ENCODE measurements around the gene GABBR2.
"Not testable (repeated sequence)": the region's sequence is repeated elsewhere in the genome, so short reads cannot be mapped to it uniquely, and the experiment has no call there.

GABBR2 gene

GRCh38 chr9:98591696-98592095, 117.0 kb downstream of the GABBR2 start:
- DNase-seq = no peak

DNA sequence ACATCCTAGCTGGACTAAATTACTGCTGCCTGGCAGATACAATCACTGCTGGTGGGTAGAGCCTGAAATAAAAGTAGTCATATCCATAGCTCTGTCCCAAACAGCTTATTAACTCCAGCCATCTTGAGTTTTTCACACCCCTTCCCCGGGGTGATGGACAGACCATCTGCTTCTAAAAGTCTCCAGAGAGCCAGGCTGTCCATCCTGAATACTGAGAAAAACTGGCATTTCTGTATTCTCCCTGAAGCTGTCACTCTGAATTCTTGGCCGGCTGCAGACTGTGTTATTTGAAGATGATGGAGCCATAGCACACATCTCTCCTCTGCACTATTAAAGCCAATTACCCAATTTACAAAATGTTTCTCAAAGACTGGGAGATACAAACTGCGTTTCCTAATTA, 118.6 kb downstream of the GABBR2 start:
- no peak for DNase-seq

DNA sequence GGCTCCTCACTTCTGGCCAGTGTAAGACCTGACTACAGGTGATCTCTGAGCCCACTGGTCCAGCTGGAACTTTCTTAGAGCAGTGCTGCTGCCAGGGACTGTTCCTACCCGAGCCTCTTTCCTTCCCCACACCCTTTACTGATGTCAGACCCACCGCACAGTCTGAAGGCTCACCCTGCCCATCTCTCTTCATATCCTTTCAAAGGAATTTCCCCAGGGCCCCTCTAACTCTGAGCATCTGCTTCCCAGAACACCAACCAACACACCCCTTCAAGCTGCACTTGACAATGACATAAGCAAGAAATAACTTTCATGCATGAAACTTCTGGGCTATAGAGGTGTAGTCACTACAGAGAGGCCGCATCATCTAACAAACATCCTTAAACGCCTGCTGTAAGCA, 119.6 kb downstream of the GABBR2 start:
- DNase-seq = no peak

- DNase-seq = not testable (repeated sequence)
These were observed 123.8 kb downstream of the GABBR2 start for GRCh38 chr9:98584853-98585438.

DNA sequence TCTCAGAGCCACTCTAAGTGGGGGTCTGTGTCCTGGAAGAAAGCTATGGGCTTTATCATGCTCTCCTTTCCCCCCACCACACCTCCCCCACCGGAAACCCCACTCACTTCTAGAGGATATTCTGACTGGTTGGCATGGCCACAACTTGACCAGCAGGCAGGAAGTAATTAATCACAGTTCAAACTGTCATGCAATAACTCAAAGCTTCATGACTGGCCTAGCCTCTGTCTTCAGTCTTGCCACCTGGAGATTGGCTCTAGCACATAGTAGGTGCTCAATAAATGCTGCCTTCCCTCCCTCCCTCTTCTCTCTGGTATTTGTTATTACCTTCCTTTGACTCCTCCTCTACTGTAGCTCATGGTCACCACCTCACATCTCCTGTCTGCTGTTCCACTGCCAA, 124.7 kb downstream of the GABBR2 start:
- no peak for DNase-seq

DNA sequence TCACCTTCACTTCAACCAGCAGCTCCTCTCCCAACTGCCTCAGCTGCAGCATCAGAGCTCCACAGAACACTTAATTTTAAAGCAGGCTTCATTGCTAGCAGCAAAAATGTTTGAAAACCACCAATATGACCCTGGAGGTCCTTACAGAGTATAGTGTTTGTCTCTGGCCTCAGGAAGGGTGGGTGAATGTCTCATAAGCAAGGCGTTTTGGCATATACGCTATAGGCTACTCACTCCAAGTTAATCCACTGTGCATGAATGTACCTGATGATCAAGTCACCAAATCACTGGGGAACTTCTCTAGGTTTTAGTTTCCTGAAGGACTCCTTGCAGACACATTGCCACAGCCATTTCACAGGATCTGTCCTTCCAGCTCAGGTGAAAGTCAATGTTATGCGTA, 125.3 kb downstream of the GABBR2 start:
- DNase-seq = no peak

DNA sequence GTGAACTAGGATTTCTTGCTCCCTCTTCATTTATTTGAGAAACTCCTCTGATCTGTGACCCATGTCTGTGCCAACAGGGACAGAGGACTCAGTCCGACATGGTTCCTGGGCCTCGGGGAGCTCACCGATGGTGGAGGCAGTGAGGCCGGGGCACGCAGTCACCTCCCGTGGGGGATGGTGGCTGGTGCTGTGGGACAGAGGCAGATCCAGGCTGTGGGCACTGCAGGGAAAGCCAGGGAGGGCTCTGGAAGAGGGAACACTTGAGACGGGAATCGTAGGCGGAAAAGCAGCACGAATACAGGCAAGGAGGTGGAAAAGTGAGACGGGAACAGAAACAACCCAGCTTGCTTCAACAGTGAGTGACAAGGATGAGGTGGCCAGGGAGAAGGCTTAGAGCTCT, 127.8 kb downstream of the GABBR2 start:
- DNase-seq = no peak

- no peak for DNase-seq
These were observed 129.0 kb downstream of the GABBR2 start for GRCh38 chr9:98579700-98580099.

DNA sequence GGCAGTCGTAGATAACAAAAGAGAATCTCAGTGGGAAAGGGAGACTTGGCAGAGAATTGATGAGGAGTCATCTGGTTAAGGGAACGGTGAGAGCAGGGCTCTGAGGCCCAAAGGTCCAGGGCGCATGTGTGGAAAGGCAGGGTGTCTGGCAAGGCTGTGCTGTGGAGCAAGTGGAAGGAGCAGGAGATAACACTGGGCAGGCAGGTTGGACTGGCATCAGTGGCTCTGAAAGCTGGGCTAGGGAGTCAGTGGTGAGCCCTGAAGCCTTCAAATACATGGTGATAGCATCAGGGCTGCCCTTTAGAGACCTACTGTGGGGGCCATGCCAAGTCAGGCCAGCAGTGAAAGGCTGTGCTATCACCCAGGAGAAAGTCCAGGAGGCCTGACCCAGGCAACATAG, 131.3 kb downstream of the GABBR2 start:
- no peak for DNase-seq

GRCh38 chr9:98576859-98577258, 131.9 kb downstream of the GABBR2 start:
- no peak for DNase-seq

DNA sequence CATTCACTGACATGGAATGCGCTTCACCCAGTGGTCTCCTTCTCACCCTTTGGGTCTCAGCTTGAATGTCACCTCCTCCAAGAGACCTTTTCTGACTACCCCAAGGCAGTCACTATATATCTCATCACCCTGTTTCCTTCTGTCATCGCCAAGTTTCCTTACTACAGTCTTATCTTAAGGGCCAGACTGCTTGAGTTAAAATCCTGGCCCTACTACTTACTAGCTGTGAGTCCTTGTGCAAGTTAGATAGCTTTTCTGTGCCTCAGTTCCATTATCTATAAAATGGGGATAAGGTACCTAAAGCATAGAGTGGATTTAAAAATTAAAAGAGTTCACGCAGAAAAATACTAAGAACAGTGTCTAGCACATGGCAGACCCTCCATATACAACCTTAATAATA, 132.4 kb downstream of the GABBR2 start:
- no peak for DNase-seq

GRCh38 chr9:98575379-98576346, 133.1 kb downstream of the GABBR2 start:
- no peak for DNase-seq

DNA sequence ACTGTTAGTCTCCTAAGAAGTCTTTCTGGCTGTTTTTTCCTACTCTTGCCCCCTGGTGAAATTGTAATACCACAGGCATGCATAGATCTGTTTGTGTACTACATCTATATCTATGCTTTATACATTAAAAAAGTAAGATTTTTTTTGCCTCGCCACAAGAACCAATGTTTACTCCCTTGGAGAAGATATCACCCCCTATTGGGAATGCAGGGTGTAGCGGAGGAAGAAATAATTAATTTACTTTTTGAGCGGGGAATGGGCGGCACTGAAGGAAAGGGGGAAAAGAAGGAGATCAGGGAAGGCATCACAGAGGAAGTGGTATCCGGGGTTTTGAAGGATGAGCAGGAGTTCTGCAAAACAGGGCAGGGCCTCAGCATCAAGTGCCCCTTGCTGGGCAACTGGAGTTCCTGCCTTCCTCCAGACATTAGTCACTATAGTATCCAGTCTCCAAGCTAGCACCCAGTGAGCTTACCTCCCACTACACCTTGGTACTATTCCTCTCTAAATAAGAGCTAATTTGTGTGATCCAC, 134.9 kb downstream of the GABBR2 start:
- no peak for DNase-seq

GRCh38 chr9:98572796-98573195, 135.9 kb downstream of the GABBR2 start:
- no peak for DNase-seq

DNA sequence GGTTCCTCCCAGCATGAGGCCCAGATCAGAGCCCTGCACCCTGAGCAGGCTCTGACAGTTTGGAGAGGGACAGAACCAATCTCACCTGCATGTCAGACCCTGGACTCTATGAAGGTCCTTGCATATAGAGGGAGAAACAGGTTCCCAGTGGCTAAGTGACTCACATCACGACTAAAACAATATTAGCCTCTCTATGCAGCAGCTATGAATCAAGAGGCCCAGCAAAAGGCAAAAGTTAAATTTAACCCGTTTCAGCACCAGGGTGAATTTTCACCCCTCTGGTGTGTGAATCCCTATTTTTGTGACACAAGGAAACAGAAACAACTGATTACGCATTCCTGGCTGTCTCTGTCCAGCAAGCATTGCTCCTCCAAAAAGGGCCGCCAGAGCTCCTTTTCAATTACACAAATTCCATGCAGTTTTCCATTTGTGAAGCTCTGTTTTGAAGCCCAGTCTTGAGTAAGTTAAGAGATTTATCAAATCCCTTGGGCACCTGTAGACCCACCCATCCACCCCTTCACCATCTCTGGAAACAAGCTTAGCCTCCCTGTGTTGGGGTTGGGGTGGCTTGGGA, 136.6 kb downstream of the GABBR2 start:
- no peak for DNase-seq

GRCh38 chr9:98571643-98572042, 137.1 kb downstream of the GABBR2 start:
- DNase-seq = no peak

DNA sequence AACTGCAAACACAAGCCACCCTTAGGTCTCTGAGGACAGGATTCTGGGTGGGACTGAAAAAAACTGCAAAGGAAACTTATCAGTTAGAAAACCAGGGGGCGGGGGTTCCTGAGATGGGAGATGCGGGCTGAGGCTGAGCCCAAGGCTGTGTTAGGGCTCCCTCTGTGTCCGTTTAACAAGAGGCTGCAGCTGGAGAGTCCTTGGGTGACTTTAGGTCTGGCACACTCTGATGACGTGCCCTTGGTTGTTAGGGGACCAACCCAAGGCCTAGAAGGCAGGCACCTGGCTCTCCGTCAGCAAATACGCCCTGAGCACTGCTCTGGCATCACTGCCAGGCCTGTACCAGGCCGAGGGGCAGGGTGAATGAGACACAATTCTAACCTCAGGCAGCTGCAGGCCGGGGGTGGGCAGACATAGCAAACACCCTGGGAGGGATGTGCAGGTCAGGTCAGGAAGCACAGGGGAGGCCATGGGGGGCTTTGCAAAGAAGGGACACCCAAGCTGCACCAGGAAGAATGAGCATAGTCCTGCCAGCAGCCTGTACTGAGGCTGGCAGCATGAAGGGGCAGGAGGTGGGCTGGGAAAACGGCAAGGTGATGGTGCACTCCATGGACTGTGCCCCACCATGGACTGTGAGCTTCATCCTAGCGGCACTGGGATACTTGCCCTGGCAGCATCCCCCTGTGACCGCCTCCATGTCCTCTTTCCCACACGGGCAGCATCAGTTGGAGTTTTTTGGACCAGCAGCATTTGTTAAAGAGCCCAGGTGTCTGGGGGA, 137.9 kb downstream of the GABBR2 start:
- DNase-seq = no peak

DNA sequence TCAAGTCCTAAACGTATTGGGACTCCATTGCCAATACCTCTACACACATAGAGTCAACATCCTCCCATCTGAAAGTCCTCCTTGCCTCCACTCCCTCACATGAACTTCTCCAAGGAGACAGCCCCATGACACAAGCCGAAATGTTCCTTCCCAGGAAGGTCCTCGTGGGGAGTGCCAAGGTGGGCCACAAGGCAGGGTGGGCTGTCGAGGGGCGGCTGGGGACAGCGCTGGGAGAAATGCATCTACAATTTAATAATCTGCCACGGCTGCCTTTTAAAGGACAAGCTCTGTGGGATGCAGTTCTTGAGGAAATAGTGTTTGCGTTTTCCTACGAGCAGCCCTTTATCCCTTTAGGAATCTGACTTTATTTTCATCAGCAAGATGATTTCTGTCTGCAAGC, 138.7 kb downstream of the GABBR2 start:
- DNase-seq = no peak

- DNase-seq = no peak
These were observed 139.2 kb downstream of the GABBR2 start for GRCh38 chr9:98569491-98569890.

GRCh38 chr9:98568909-98569469, 139.7 kb downstream of the GABBR2 start:
- DNase-seq = no peak

DNA sequence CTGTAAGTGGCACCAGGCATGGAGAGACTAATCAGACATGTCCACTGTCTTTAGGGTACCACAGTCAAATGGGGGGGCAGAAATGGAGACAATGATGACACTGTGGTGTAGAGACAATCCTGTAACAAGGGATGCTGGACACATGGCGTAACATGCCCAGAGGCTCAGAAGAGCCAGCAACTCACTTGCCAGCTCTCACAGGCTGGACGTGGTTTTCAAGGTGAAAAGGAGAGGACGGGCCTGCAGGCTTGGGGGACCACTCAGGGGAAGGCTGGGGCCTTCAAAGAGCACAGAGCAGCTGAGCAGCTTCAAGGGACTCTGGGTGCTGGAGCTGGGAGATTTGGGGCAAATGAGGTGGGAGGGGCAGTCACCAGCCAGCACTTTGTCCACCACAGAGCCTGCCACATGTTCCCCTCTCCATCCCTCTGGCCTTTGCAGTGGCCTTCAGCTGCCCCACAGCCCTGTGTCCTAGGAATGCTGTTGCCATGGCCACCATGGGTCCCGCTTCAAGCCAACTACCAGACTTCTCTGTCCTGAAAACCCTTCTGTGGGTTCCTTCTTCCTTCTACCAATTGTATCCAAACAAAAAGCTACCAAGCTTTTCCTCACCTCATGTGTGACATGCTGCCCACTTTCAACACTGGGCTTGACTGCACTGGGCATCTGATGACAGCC, 140.4 kb downstream of the GABBR2 start:
- DNase-seq = no peak
